Colonic mucosa (tissue), 4 donors: ENCODE results near the gene FAM9C. TPM values are rescaled to one million over a fixed set of nuclear protein-coding genes. Genes with fewer than 3 reads are reported as not detected.

Experiments
- DNase-seq: peaks from one replicate; pipeline ENCODE4 v3.0.0-alpha.2; 2020
- H3K27ac ChIP-seq: fragments of 200-600 bp; one replicate; pipeline ENCODE4 v1.8.0; 2021
- H3K27me3 ChIP-seq: fragments of 200-600 bp; one replicate; pipeline ENCODE4 v1.8.0; 2021
- H3K36me3 ChIP-seq: fragments of 200-600 bp; one replicate; pipeline ENCODE4 v1.8.0; 2021
- H3K4me1 ChIP-seq: fragments of 200-600 bp; one replicate; pipeline ENCODE4 v1.8.0; 2021; ENCODE audit warnings: mild to moderate bottlenecking
- H3K4me3 ChIP-seq: fragments of 200-600 bp; one replicate; pipeline ENCODE4 v1.8.0; 2021
- H3K9ac ChIP-seq, 2 donors: one replicate each; pipeline ENCODE4 v1.7.0; 2013; ENCODE audit warnings: control low read depth in 2 of 2, low read depth in 2 of 2, low read length in 2 of 2
- H3K9me3 ChIP-seq: fragments of 200-600 bp; one replicate; pipeline ENCODE4 v1.8.0; 2021
- CTCF ChIP-seq: fragments of 200-600 bp; IDR thresholded peaks from one replicate; pipeline ENCODE4 v1.8.0; 2022; ENCODE audit warnings: antibody characterized with exemption, mild to moderate bottlenecking
- intact Hi-C: fragments of 100-400 bp; cut with DNase I; formaldehyde crosslinking; loops from one replicate; pipeline ENCODE4 v1.14.1; 2022
- total RNA-seq, 2 donors: library from RNA; stranded (reverse); fragmentation: NEBNext Ultra II Directional in 1 of 2; extraction: Animal tissue kit (Norgen Biotek cat#: 25700) in 1 of 2; gene quantifications; one replicate each; pipeline ENCODE4 v1.2.1, GENCODE V29; 2021
- donor health status: healthy.
- donor health status: DM: no; HTN: no; CAD: no.
- donor health status: DM: no; HTN: no; CAD: no.

Gene FAM9C
- total RNA-seq, 2 donors from 2014 or later: not detected

GRCh38 chrX:12987340-12987739 is 57.1 kb downstream of the FAM9C start:
- intact Hi-C loops: no loop called here
- Histone ChIP-seq H3K27ac (no peak overlapping the region), H3K9ac (no peak overlapping the region), H3K4me1 (no peaks in the 10 kb centered on the region), H3K36me3 (no peaks in the 10 kb centered on the region), H3K9me3 (no peaks in the 10 kb centered on the region), H3K4me3 (no peak overlapping the region), H3K27me3 (no peaks in the 10 kb centered on the region)
- no peak for DNase-seq
- TF ChIP-seq CTCF: no peak

- Histone ChIP-seq H3K36me3 (no peaks in the 10 kb centered on the region), H3K4me3 (no peak overlapping the region), H3K27ac (no peak overlapping the region), H3K4me1 (no peaks in the 10 kb centered on the region), H3K9me3 (no peaks in the 10 kb centered on the region), H3K9ac (no peak overlapping the region), H3K27me3 (no peaks in the 10 kb centered on the region)
- no peak for DNase-seq
- intact Hi-C loops: no loop called here
- no peak for TF ChIP-seq CTCF
These were observed 57.5 kb downstream of the FAM9C start for GRCh38 chrX:12986886-12987285.

GRCh38 chrX:12986164-12986779 is 58.1 kb downstream of the FAM9C start:
- no peaks in the 10 kb centered on the region for H3K9me3 ChIP-seq
- no peak overlapping the region for H3K27ac ChIP-seq
- intact Hi-C loops: no loop called here
- no peak for TF ChIP-seq CTCF
- no peaks in the 10 kb centered on the region for H3K4me1 ChIP-seq
- no peaks in the 10 kb centered on the region for H3K36me3 ChIP-seq
- H3K4me3 ChIP-seq: no peak overlapping the region
- no peak for DNase-seq
- H3K27me3 ChIP-seq: no peaks in the 10 kb centered on the region
- no peak overlapping the region for H3K9ac ChIP-seq

Other genes starting within 250 kb of the FAM9C start
- gene TLR7, start 177.5 kb downstream of the FAM9C start, total RNA-seq: 1 to 10 TPM in 1 of 2 donors, under 1 TPM in 1; 0.27 to 1.3 TPM
- gene TLR8, start 138.0 kb downstream of the FAM9C start, total RNA-seq: 1 to 10 TPM in 1 of 2 donors, under 1 TPM in 1; 0.35 to 1.6 TPM
- gene TMSB4X, start 69.5 kb downstream of the FAM9C start, total RNA-seq: 1,000 to 10,000 TPM; 3,844 to 4,288 TPM